Astrocyte (in vitro differentiated cells and primary cell): Measurements from ENCODE around the gene NEK6. TPM values are rescaled to one million over a fixed set of nuclear protein-coding genes. Genes with fewer than 3 reads are reported as not detected.
A peak's percentile ranks its signal among the peaks of the same experiment; 100 is the strongest.

Experiments
- DNase-seq: peaks from one replicate; pipeline ENCODE4 v3.0.0-alpha.2; 2010; ENCODE audit warnings: low read depth
- FAIRE-seq: peaks from 2 replicates; lab custom pipeline; 2011; peaks lifted over from hg19 to GRCh38; lab: Jason Lieb, UNC
- H2AFZ ChIP-seq: 2 replicates; pipeline ENCODE4 v1.6.0; 2012; ENCODE audit warnings: low read depth, low read length, inconsistent platforms
- H3K27ac ChIP-seq: 2 replicates; pipeline ENCODE4 v1.5.1; 2011; ENCODE audit warnings: low read depth, low read length, inconsistent platforms
- H3K27me3 ChIP-seq: 2 replicates; pipeline ENCODE4 v1.6.0; 2011; ENCODE audit warnings: low read length, inconsistent platforms; ENCODE audit not compliant: insufficient read depth
- H3K36me3 ChIP-seq: 2 replicates; pipeline ENCODE4 v1.5.1; 2011; ENCODE audit warnings: low read length, inconsistent platforms; ENCODE audit not compliant: insufficient read depth
- H3K4me1 ChIP-seq: 2 replicates; pipeline ENCODE4 v1.5.1; 2011; ENCODE audit warnings: low read length, inconsistent platforms; ENCODE audit not compliant: insufficient read depth
- H3K4me2 ChIP-seq: 2 replicates; pipeline ENCODE4 v1.6.0; 2012; ENCODE audit warnings: low read length, inconsistent platforms
- H3K4me3 ChIP-seq: 2 replicates; pipeline ENCODE4 v1.5.1; 2011; ENCODE audit warnings: low read depth, mild to moderate bottlenecking, low read length, inconsistent platforms; ENCODE audit not compliant: insufficient read depth
- H3K79me2 ChIP-seq: 2 replicates; pipeline ENCODE4 v1.6.0; 2012; ENCODE audit warnings: mild to moderate bottlenecking, low read length, inconsistent platforms; ENCODE audit not compliant: insufficient read depth
- H3K9ac ChIP-seq: 2 replicates; pipeline ENCODE4 v1.6.0; 2012; ENCODE audit warnings: mild to moderate bottlenecking, low read length, inconsistent platforms
- H3K9me3 ChIP-seq: 2 replicates; pipeline ENCODE4 v1.5.1; 2012; ENCODE audit warnings: low read depth, mild to moderate bottlenecking, low read length, inconsistent platforms; ENCODE audit not compliant: insufficient read depth
- H4K20me1 ChIP-seq: 2 replicates; pipeline ENCODE4 v1.6.0; 2012; ENCODE audit warnings: low read length, inconsistent platforms; ENCODE audit not compliant: insufficient read depth
- H3K27ac Mint-ChIP-seq: one replicate; pipeline ENCODE4 v1.8.0; 2021; ENCODE audit warnings: mild to moderate bottlenecking, mixed read lengths; ENCODE audit not compliant: unreplicated experiment
- H3K27me3 Mint-ChIP-seq: one replicate; pipeline ENCODE4 v1.8.0; 2021; ENCODE audit warnings: low read depth, mixed read lengths; ENCODE audit not compliant: unreplicated experiment
- H3K36me3 Mint-ChIP-seq: one replicate; pipeline ENCODE4 v1.8.0; 2021; ENCODE audit warnings: low read depth, mixed read lengths; ENCODE audit not compliant: unreplicated experiment
- H3K4me1 Mint-ChIP-seq: one replicate; pipeline ENCODE4 v1.8.0; 2021; ENCODE audit warnings: low read depth, mixed read lengths; ENCODE audit not compliant: unreplicated experiment
- H3K4me3 Mint-ChIP-seq: one replicate; pipeline ENCODE4 v1.8.0; 2021; ENCODE audit warnings: mild to moderate bottlenecking, moderate library complexity, mixed read lengths; ENCODE audit not compliant: unreplicated experiment
- H3K9me3 Mint-ChIP-seq: one replicate; pipeline ENCODE4 v1.8.0; 2021; ENCODE audit warnings: mild to moderate bottlenecking, mixed read lengths; ENCODE audit not compliant: unreplicated experiment
- CTCF ChIP-seq: IDR thresholded peaks from 2 replicates; pipeline ENCODE4 v1.5.1; 2011; ENCODE audit warnings: low read depth, mild to moderate bottlenecking, inconsistent platforms, low read length, moderate library complexity; ENCODE audit not compliant: insufficient read depth
- EZH2 ChIP-seq: IDR thresholded peaks from 2 replicates; pipeline ENCODE4 v1.6.1; 2012; ENCODE audit warnings: mild to moderate bottlenecking, low read length, inconsistent platforms; ENCODE audit not compliant: insufficient read depth
- total RNA-seq: library from RNA; stranded (reverse); gene quantifications from 2 replicates; pipeline ENCODE4 v1.2.1, GENCODE V29; 2021

Gene NEK6
- total RNA-seq, 1 donor from 2014 or later: 76.8 TPM

- Histone ChIP-seq H2AFZ (no peak overlapping the region), H3K27ac (no peak overlapping the region), H3K9me3 (no peaks in the 10 kb centered on the region), H3K79me2 (no peaks in the 10 kb centered on the region), H3K9ac (no peak overlapping the region), H4K20me1 (no peaks in the 10 kb centered on the region), H3K36me3 (no peaks in the 10 kb centered on the region), H3K27me3 (no peaks in the 10 kb centered on the region), H3K4me3 (no peak overlapping the region), H3K4me2 (no peak overlapping the region), H3K4me1 (peaks cover 4% of the 10 kb centered on the region)
- Mint-ChIP-seq H3K4me1 (peaks cover 4% of the 10 kb centered on the region), H3K9me3 (no peaks in the 10 kb centered on the region), H3K4me3 (no peak overlapping the region), H3K36me3 (no peaks in the 10 kb centered on the region), H3K27ac (no peak overlapping the region), H3K27me3 (peaks cover 40% of the 10 kb centered on the region)
- DNase-seq: no peak
- FAIRE-seq: no peak
- no peak for TF ChIP-seq CTCF
- TF ChIP-seq EZH2: no peak
Measured at GRCh38 chr9:124218987-124219461, 38.7 kb upstream of the NEK6 start.

- H3K9me3 Mint-ChIP-seq: no peaks in the 10 kb centered on the region
- DNase-seq (peak; percentile 45), FAIRE-seq (no peak)
- H3K4me3 Mint-ChIP-seq: no peak overlapping the region
- no peaks in the 10 kb centered on the region for H3K9me3 ChIP-seq
- H3K4me1 ChIP-seq: peaks cover 4% of the 10 kb centered on the region
- H4K20me1 ChIP-seq: no peaks in the 10 kb centered on the region
- H3K4me2 ChIP-seq: no peak overlapping the region
- no peaks in the 10 kb centered on the region for H3K79me2 ChIP-seq
- no peak overlapping the region for H3K27ac ChIP-seq
- H3K27me3 Mint-ChIP-seq: peaks cover 38% of the 10 kb centered on the region
- H3K36me3 Mint-ChIP-seq: no peaks in the 10 kb centered on the region
- no peak overlapping the region for H3K9ac ChIP-seq
- no peak for TF ChIP-seq CTCF
- TF ChIP-seq EZH2: no peak
- H3K36me3 ChIP-seq: no peaks in the 10 kb centered on the region
- H2AFZ ChIP-seq: no peak overlapping the region
- H3K4me1 Mint-ChIP-seq: peaks cover 4% of the 10 kb centered on the region
- H3K4me3 ChIP-seq: no peak overlapping the region
- no peaks in the 10 kb centered on the region for H3K27me3 ChIP-seq
- H3K27ac Mint-ChIP-seq: no peak overlapping the region
Measured at GRCh38 chr9:124220946-124221451, 36.8 kb upstream of the NEK6 start.

GRCh38 chr9:124221676-124222075, 36.1 kb upstream of the NEK6 start:
- no peak for TF ChIP-seq EZH2
- no peak for TF ChIP-seq CTCF
- Histone ChIP-seq H3K79me2 (no peaks in the 10 kb centered on the region), H3K27ac (no peak overlapping the region), H4K20me1 (no peaks in the 10 kb centered on the region), H3K4me2 (no peak overlapping the region), H2AFZ (no peak overlapping the region), H3K4me1 (peaks cover 4% of the 10 kb centered on the region), H3K9ac (no peak overlapping the region), H3K4me3 (no peak overlapping the region), H3K9me3 (no peaks in the 10 kb centered on the region), H3K27me3 (no peaks in the 10 kb centered on the region), H3K36me3 (no peaks in the 10 kb centered on the region)
- Mint-ChIP-seq H3K27ac (no peak overlapping the region), H3K27me3 (peaks cover 38% of the 10 kb centered on the region), H3K9me3 (no peaks in the 10 kb centered on the region), H3K4me3 (no peak overlapping the region), H3K4me1 (peaks cover 4% of the 10 kb centered on the region), H3K36me3 (no peaks in the 10 kb centered on the region)
- no peak for FAIRE-seq
- DNase-seq: no peak
